ENCODE data around the gene LTBP1. TPM values are rescaled to one million over a fixed set of nuclear protein-coding genes. Genes with fewer than 3 reads are reported as not detected.

Gene LTBP1
- total RNA-seq, 1 experiment from 2014 or later, result 28.5 TPM

DNA sequence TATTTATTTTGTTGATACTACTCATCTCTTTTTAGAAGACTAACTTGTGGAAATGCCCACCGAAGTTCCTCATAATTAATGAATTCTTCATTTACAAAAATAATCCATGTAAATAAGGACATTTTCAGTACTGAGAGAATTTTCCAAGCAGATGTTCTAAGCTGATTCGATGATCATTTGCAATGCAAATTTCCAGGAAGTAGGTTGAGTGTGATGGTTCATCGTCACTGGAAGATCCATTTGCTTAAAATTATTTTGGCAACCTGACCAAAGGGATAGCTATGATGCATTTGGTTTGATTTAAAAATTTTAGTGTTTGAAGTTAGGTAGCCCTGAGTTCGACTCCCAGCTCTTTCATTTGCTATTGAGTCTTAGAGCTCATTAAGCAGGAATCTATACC is 272.4 kb downstream of the LTBP1 start:
- no peak overlapping the region for H3K4me3 Mint-ChIP-seq
- TF ChIP-seq, protein P1, sequence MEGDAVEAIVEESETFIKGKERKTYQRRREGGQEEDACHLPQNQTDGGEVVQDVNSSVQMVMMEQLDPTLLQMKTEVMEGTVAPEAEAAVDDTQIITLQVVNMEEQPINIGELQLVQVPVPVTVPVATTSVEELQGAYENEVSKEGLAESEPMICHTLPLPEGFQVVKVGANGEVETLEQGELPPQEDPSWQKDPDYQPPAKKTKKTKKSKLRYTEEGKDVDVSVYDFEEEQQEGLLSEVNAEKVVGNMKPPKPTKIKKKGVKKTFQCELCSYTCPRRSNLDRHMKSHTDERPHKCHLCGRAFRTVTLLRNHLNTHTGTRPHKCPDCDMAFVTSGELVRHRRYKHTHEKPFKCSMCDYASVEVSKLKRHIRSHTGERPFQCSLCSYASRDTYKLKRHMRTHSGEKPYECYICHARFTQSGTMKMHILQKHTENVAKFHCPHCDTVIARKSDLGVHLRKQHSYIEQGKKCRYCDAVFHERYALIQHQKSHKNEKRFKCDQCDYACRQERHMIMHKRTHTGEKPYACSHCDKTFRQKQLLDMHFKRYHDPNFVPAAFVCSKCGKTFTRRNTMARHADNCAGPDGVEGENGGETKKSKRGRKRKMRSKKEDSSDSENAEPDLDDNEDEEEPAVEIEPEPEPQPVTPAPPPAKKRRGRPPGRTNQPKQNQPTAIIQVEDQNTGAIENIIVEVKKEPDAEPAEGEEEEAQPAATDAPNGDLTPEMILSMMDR (conservative IDR thresholded peaks at IDR 0.05), result no peak
- Histone ChIP-seq H3K4ac (ENCODE audit: low read depth, low read length) (no peak overlapping the region), H4K91ac (ENCODE audit: insufficient read length, low read depth, low read length) (no peak overlapping the region), H3K79me2 (ENCODE audit: insufficient read depth, low read length) (no peaks in the 10 kb centered on the region), H3K27ac (ENCODE audit: insufficient read length, low read depth, low read length) (no peak overlapping the region), H3K4me1 (ENCODE audit: insufficient read depth, low read length) (no peaks in the 10 kb centered on the region; the same call in 1 of the 2 replicates), H3K79me1 (ENCODE audit: insufficient read depth, low read depth, low read length, poor library complexity, severe bottlenecking) (no peaks in the 10 kb centered on the region), H2AK5ac (ENCODE audit: insufficient read length, low read length) (no peak overlapping the region), H3K27me3 (ENCODE audit: insufficient read depth, low read length) (no peaks in the 10 kb centered on the region), H3K4me2 (ENCODE audit: insufficient read depth, insufficient read length, low read length) (no peak overlapping the region), H3K9me3 (ENCODE audit: control insufficient read depth, low read depth, low read length) (no peaks in the 10 kb centered on the region), H3K56ac (ENCODE audit: insufficient read length, low read depth, low read length) (no peak overlapping the region), H2BK5ac (ENCODE audit: insufficient read length, low read length) (no peak overlapping the region), H4K20me1 (ENCODE audit: control insufficient read depth, insufficient read depth, insufficient read length) (no peaks in the 10 kb centered on the region), H2BK12ac (ENCODE audit: insufficient read length, low read depth, low read length) (no peak overlapping the region), H3T11ph (ENCODE audit: low read length) (no peak overlapping the region), H4K8ac (replicated peaks; ENCODE audit: insufficient read length, low read depth, low read length) (no peak overlapping the region), H3K23me2 (ENCODE audit: insufficient read length, low read depth, low read length, poor library complexity, severe bottlenecking) (no peaks in the 10 kb centered on the region), H2BK15ac (ENCODE audit: low read depth, low read length) (no peak overlapping the region), H2AFZ (ENCODE audit: low read length) (no peak overlapping the region), H2BK120ac (ENCODE audit: low read depth, low read length, poor library complexity, severe bottlenecking) (no peak overlapping the region), H3K9ac (ENCODE audit: extremely low read depth, insufficient read length, low read length) (no peak overlapping the region), H2BK20ac (ENCODE audit: low read depth, low read length, poor library complexity, severe bottlenecking) (no peak overlapping the region), H3K18ac (ENCODE audit: insufficient read length, low read depth, low read length) (no peak overlapping the region), H4K5ac (ENCODE audit: insufficient read length, low read depth, low read length) (no peak overlapping the region), H3K14ac (ENCODE audit: insufficient read depth, low read length) (no peak overlapping the region), H3K23ac (ENCODE audit: insufficient read length, low read depth, low read length) (no peak overlapping the region)
- no CpG with 5 or more reads among the region's 4 CpGs for WGBS (ENCODE audit: extremely low coverage, insufficient read length, low lambda C conversion rate)
- H3K9me3 Mint-ChIP-seq, result no peaks in the 10 kb centered on the region
- no peaks in the 10 kb centered on the region for H3K27me3 Mint-ChIP-seq (ENCODE audit: low read depth)
- no peak for DNase-seq
- peaks cover 14 to 18% of the 10 kb centered on the region in 2 experiments for H3K4me1 Mint-ChIP-seq
- H3K36me3 Mint-ChIP-seq (ENCODE audit: insufficient read depth in 1 of 3, low read depth in 3 of 3), result no peaks in the 10 kb centered on the region
- 0 out of 7 replicates have a peak overlapping the region, but pooled peaks of 1 of the 3 experiments have one; percentile 6 for H3K27ac Mint-ChIP-seq
